WTC11 (cell line): ENCODE measurements around the gene SPACA9. TPM values are rescaled to one million over a fixed set of nuclear protein-coding genes. Genes with fewer than 3 reads are reported as not detected.

Experiments used
- ATAC-seq: fragments of 200-7000 bp; cut with Tn5 transposase; 2 replicates; pipeline ENCODE4 v1.10.0; 2021; ENCODE audit warnings: mild to moderate bottlenecking, moderate library complexity
- CTCF ChIA-PET: fragments of 300-600 bp; sonication (Branson Sonifier 250); formaldehyde crosslinking; loops from one replicate; lab custom pipeline; 2021; ENCODE audit warnings: antibody characterized with exemption; lab: Charles Lee
- POLR2A ChIA-PET: fragments of 350-600 bp; sonication (Branson Sonifier 250); formaldehyde crosslinking; loops from one replicate; lab custom pipeline; 2021; ENCODE audit warnings: antibody characterized with exemption; lab: Charles Lee
- DNase-seq: peaks from one replicate; pipeline ENCODE4 v3.0.0; 2021; ENCODE audit warnings: low spot score
- H3K27ac Mint-ChIP-seq: 2 replicates; pipeline ENCODE4 v1.8.0; 2021; ENCODE audit warnings: mixed read lengths
- H3K27me3 Mint-ChIP-seq: 2 replicates; pipeline ENCODE4 v1.8.0; 2021; ENCODE audit warnings: low read depth, mild to moderate bottlenecking, moderate library complexity, mixed read lengths
- H3K36me3 Mint-ChIP-seq: 2 replicates; pipeline ENCODE4 v1.8.0; 2021; ENCODE audit warnings: mixed read lengths
- H3K4me1 Mint-ChIP-seq: 2 replicates; pipeline ENCODE4 v1.8.0; 2022; ENCODE audit warnings: mixed read lengths
- H3K4me3 Mint-ChIP-seq: 2 replicates; pipeline ENCODE4 v1.8.0; 2021; ENCODE audit warnings: mild to moderate bottlenecking, moderate library complexity, mixed read lengths
- H3K9me3 Mint-ChIP-seq: 2 replicates; pipeline ENCODE4 v1.8.0; 2021; ENCODE audit warnings: mixed read lengths
- ATF3 ChIP-seq: sonication (generic); formaldehyde crosslinking; conservative IDR thresholded peaks from 2 replicates; pipeline ENCODE4 v1.8.1; 2022; ENCODE audit warnings: mild to moderate bottlenecking, missing genetic modification reagents
- E2F1 ChIP-seq: sonication (generic); formaldehyde crosslinking; IDR thresholded peaks from 2 replicates; pipeline ENCODE4 v1.8.0; 2022; ENCODE audit warnings: mild to moderate bottlenecking, missing genetic modification reagents
- E2F4 ChIP-seq: sonication (generic); formaldehyde crosslinking; IDR thresholded peaks from 2 replicates; pipeline ENCODE4 v1.8.1; 2022; ENCODE audit warnings: low read depth, mild to moderate bottlenecking, moderate library complexity, missing genetic modification reagents, borderline replicate concordance
- GABPB1 ChIP-seq: sonication (generic); formaldehyde crosslinking; IDR thresholded peaks from 2 replicates; pipeline ENCODE4 v1.8.1; 2023; ENCODE audit warnings: mild to moderate bottlenecking, missing genetic modification reagents
- MYBL2 ChIP-seq: sonication (generic); formaldehyde crosslinking; IDR thresholded peaks from 2 replicates; pipeline ENCODE4 v1.8.1; 2023; ENCODE audit warnings: mild to moderate bottlenecking, moderate library complexity, missing genetic modification reagents
- NFE2L1 ChIP-seq: sonication (generic); formaldehyde crosslinking; IDR thresholded peaks from 2 replicates; pipeline ENCODE4 v1.8.1; 2023; ENCODE audit warnings: missing genetic modification reagents
- RELA ChIP-seq: sonication (generic); formaldehyde crosslinking; IDR thresholded peaks from 2 replicates; pipeline ENCODE4 v1.8.1; 2022; ENCODE audit warnings: missing genetic modification reagents, mild to moderate bottlenecking, borderline replicate concordance
- SP1 ChIP-seq: sonication (generic); formaldehyde crosslinking; conservative IDR thresholded peaks from 2 replicates; pipeline ENCODE4 v1.8.1; 2022; ENCODE audit warnings: missing genetic modification reagents
- STAT6 ChIP-seq: sonication (generic); formaldehyde crosslinking; conservative IDR thresholded peaks from 2 replicates; pipeline ENCODE4 v1.8.1; 2023; ENCODE audit warnings: mild to moderate bottlenecking, low read depth, missing genetic modification reagents, moderate library complexity
- TEAD1 ChIP-seq: sonication (generic); formaldehyde crosslinking; IDR thresholded peaks from 2 replicates; pipeline ENCODE4 v1.8.0; 2022; ENCODE audit warnings: mild to moderate bottlenecking, missing genetic modification reagents
- TEAD4 ChIP-seq: sonication (generic); formaldehyde crosslinking; IDR thresholded peaks from 2 replicates; pipeline ENCODE4 v1.8.0; 2022; ENCODE audit warnings: mild to moderate bottlenecking, missing genetic modification reagents
- USF2 ChIP-seq: sonication (generic); formaldehyde crosslinking; IDR thresholded peaks from 2 replicates; pipeline ENCODE4 v1.8.1; 2023; ENCODE audit warnings: mild to moderate bottlenecking, missing genetic modification reagents, moderate library complexity
- ZBTB43 ChIP-seq: sonication (generic); formaldehyde crosslinking; IDR thresholded peaks from 2 replicates; pipeline ENCODE4 v1.8.1; 2023; ENCODE audit warnings: mild to moderate bottlenecking, missing genetic modification reagents
- ZNF138 ChIP-seq: sonication (generic); formaldehyde crosslinking; conservative IDR thresholded peaks from 2 replicates; pipeline ENCODE4 v1.8.1; 2022; ENCODE audit warnings: mild to moderate bottlenecking, moderate library complexity, missing genetic modification reagents
- ZNF396 ChIP-seq: fragments of 250-450 bp; sonication (Bioruptor Pico); IDR thresholded peaks from 2 replicates; pipeline ENCODE4 v1.8.0; 2021; ENCODE audit warnings: mild to moderate bottlenecking, moderate library complexity, borderline replicate concordance
- ZNF425 ChIP-seq: fragments of 250-450 bp; sonication (Bioruptor Pico); conservative IDR thresholded peaks from 2 replicates; pipeline ENCODE4 v1.9.0; 2021; ENCODE audit warnings: mild to moderate bottlenecking
- ZNF512 ChIP-seq: sonication (generic); formaldehyde crosslinking; IDR thresholded peaks from 2 replicates; pipeline ENCODE4 v1.8.1; 2022; ENCODE audit warnings: missing genetic modification reagents, borderline replicate concordance
- total RNA-seq: library from RNA; stranded (reverse); gene quantifications from 3 replicates; pipeline ENCODE4 v1.2.3, GENCODE V29; 2021

SPACA9 gene
- total RNA-seq, 1 experiment from 2014 or later = 0.48 TPM

GRCh38 chr9:132894346-132894745 lies 15.6 kb downstream of the SPACA9 start (continued):
- TF ChIP-seq STAT6 (CRISPR knock-in tag) (no peak), USF2 (CRISPR knock-in tag) (no peak)

- CTCF ChIA-PET = interaction anchor here (2.1 kb wide), 1 partner anchor 46 kb away, joined by 5 read pairs; no protein-coding TSS in a partner anchor
- ATAC-seq (no peak), DNase-seq (no peak)
- H3K36me3 Mint-ChIP-seq = peaks cover 38% of the 10 kb centered on the region
- H3K4me3 Mint-ChIP-seq = no peak overlapping the region
- H3K27ac Mint-ChIP-seq = no peak overlapping the region
- H3K4me1 Mint-ChIP-seq = no peaks in the 10 kb centered on the region; the same call in 1 of the 2 replicates
- H3K27me3 Mint-ChIP-seq = no peaks in the 10 kb centered on the region
- POLR2A ChIA-PET = no interaction called here
- no peaks in the 10 kb centered on the region for H3K9me3 Mint-ChIP-seq
- no peak for TF ChIP-seq ZNF512 (CRISPR knock-in tag)
- no peak for TF ChIP-seq ZBTB43 (CRISPR knock-in tag)
- TF ChIP-seq SP1 (CRISPR knock-in tag) = no peak
- no peak for TF ChIP-seq RELA (CRISPR knock-in tag)
- no peak for TF ChIP-seq ZNF425
- TF ChIP-seq TEAD1 (CRISPR knock-in tag) = no peak
- TF ChIP-seq ZNF138 (CRISPR knock-in tag) = no peak
- no peak for TF ChIP-seq E2F1 (CRISPR knock-in tag)
- TF ChIP-seq MYBL2 (CRISPR knock-in tag) = no peak
- TF ChIP-seq TEAD4 (CRISPR knock-in tag) = no peak
- no peak for TF ChIP-seq ATF3 (CRISPR knock-in tag)
- no peak for TF ChIP-seq E2F4
- TF ChIP-seq ZNF396 = no peak
- no peak for TF ChIP-seq NFE2L1 (CRISPR knock-in tag)
- TF ChIP-seq GABPB1 (CRISPR knock-in tag) = no peak
Observed at GRCh38 chr9:132894862-132895835, 16.5 kb downstream of the SPACA9 start.
